PFSK-1 (cell line): ENCODE measurements around the gene HSPA14.

Experiments
- FOXP2 ChIP-seq: optimal IDR thresholded peaks from 2 replicates; pipeline ENCODE3; 2011; ENCODE audit warnings: borderline replicate concordance, control low read depth, inconsistent platforms; ENCODE audit not compliant: insufficient read depth; ENCODE audit errors: extremely low read length, extremely low read depth
- POLR2AphosphoS5 ChIP-seq: IDR thresholded peaks from 2 replicates; pipeline ENCODE4 v1.6.1; 2012; ENCODE audit warnings: low read depth, mild to moderate bottlenecking, control low read depth, low read length, moderate library complexity
- REST ChIP-seq, 2 experiments: IDR thresholded peaks; 2 replicates each; pipeline versions ENCODE4 v1.6.1 to v1.8.0; 2011 to 2012; ENCODE audit warnings: low read depth in 2 of 2, low read length in 2 of 2, control low read depth in 1 of 2, inconsistent platforms in 1 of 2, mild to moderate bottlenecking in 1 of 2, moderate library complexity in 1 of 2; ENCODE audit not compliant: insufficient read depth in 1 of 2
- SIN3A ChIP-seq: IDR thresholded peaks from 2 replicates; pipeline ENCODE4 v1.6.1; 2012; ENCODE audit warnings: mild to moderate bottlenecking, low read length, moderate library complexity, borderline replicate concordance; ENCODE audit not compliant: insufficient read depth
- TAF1 ChIP-seq: IDR thresholded peaks from 2 replicates; pipeline ENCODE4 v1.6.1; 2012; ENCODE audit warnings: low read length, control low read depth, borderline replicate concordance; ENCODE audit not compliant: insufficient read depth

The HSPA14 gene

GRCh38 chr10:14855453-14855852 lies 17.3 kb downstream of the HSPA14 start:
- TF ChIP-seq REST (IDR thresholded peaks at IDR 0.05; ENCODE audit: insufficient read depth in 1 of 2, low read depth in 2 of 2, low read length in 2 of 2), result no peak
- TF ChIP-seq TAF1, result no peak
- TF ChIP-seq POLR2AphosphoS5, result no peak
- TF ChIP-seq FOXP2, result no peak
- TF ChIP-seq SIN3A, result no peak

GRCh38 chr10:14858338-14858960 lies 20.3 kb downstream of the HSPA14 start:
- no peak for TF ChIP-seq TAF1

- TF ChIP-seq REST (IDR thresholded peaks at IDR 0.05; ENCODE audit: insufficient read depth in 1 of 2, low read depth in 2 of 2, low read length in 2 of 2) (no peak), FOXP2 (no peak), SIN3A (no peak), POLR2AphosphoS5 (no peak), TAF1 (no peak)
Measured at GRCh38 chr10:14859043-14859442, 20.9 kb downstream of the HSPA14 start.

GRCh38 chr10:14859775-14860174 lies 21.7 kb downstream of the HSPA14 start:
- no peak for TF ChIP-seq TAF1
- no peak for TF ChIP-seq POLR2AphosphoS5
- TF ChIP-seq FOXP2, result no peak
- no peak for TF ChIP-seq SIN3A
- TF ChIP-seq REST (IDR thresholded peaks at IDR 0.05; ENCODE audit: insufficient read depth in 1 of 2, low read depth in 2 of 2, low read length in 2 of 2), result no peak

- TF ChIP-seq SIN3A, result no peak
- TF ChIP-seq REST (IDR thresholded peaks at IDR 0.05; ENCODE audit: insufficient read depth in 1 of 2, low read depth in 2 of 2, low read length in 2 of 2), result no peak
- no peak for TF ChIP-seq FOXP2
- TF ChIP-seq POLR2AphosphoS5, result no peak
- TF ChIP-seq TAF1, result no peak
Measured at GRCh38 chr10:14860791-14861190, 22.7 kb downstream of the HSPA14 start.
